ENCODE results near the gene PDGFRB. TPM values are rescaled to one million over a fixed set of nuclear protein-coding genes. Genes with fewer than 3 reads are reported as not detected.

PDGFRB gene
- total and polyA plus RNA-seq, 9 of the 15 experiments (the other 6 are each of a cell fraction or from before 2014, with no cell fraction given), result 0.01 to 1.5 (median 0.09) TPM; not detected in 3

DNA sequence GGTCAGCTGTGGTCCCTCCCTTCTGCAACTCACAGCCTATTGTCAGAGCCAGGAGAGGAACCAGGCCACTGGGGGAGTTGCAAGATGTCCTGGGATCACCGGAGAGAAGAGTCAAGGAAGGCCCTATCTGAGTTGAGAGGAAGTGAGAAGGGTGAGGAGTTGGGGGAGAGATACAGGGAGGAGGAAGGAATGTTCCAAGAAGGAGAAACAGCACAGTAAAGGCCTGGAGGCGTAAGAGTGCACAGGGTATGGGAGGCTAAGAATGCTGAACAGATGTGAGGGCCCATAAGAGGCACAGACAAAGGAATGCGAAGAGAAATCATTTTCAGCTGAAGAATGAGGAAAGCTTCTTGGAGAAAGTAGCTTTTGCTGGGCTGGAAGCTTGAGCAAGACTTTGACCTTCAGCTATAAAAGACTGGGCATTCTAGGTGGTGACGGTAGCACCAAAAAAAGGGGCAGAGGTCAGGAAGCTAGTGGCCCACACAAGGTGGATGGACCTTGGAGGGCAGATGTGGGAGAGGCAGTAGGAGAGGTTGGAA lies 47.7 kb downstream of the PDGFRB start:
- DNase-seq (ENCODE audit: extremely low read depth in 1 of 4, low spot score in 3 of 4) (peak in 1 of 4 experiments; percentile 7), ATAC-seq (no peak; the same call in 2 of the 3 replicates), FAIRE-seq (no peak)
- H3K9me3 ChIP-seq (replicated peaks; ENCODE audit: control insufficient read depth, insufficient read depth, low read depth, low read length), result no peaks in the 10 kb centered on the region
- H4K20me1 ChIP-seq (replicated peaks; ENCODE audit: control insufficient read depth, insufficient read depth, low read length), result peaks cover 7% of the 10 kb centered on the region; the same call in 1 of the 2 replicates
- H3K4me2 ChIP-seq (ENCODE audit: insufficient read depth, low read length), result no peak overlapping the region
- no peak overlapping the region for H3K9ac ChIP-seq (ENCODE audit: insufficient read depth in 1 of 2, low read depth in 2 of 2, low read length in 2 of 2)
- H3K4me3 ChIP-seq, result no peak overlapping the region
- in situ Hi-C loops (cut with MboI), result no loop called here
- no peak overlapping the region for H3K27ac ChIP-seq (ENCODE audit: extremely low read depth, low read depth, low read length)
- H3K36me3 ChIP-seq (ENCODE audit: control insufficient read depth, insufficient read depth, low read length), result no peaks in the 10 kb centered on the region
- intact Hi-C loops (cut with micrococcal nuclease), result loop anchor here (10.0 kb wide), 1 partner anchor 807 kb away; no protein-coding TSS in a partner anchor
- no peak overlapping the region for H2AFZ ChIP-seq (ENCODE audit: low read depth, low read length)
- no TSS peak for BruUV-seq (replicated peaks)
- 0 out of 5 replicates have a peak, but pooled peaks cover 0 to 4% of the 10 kb centered on the region in 2 experiments for H3K27me3 ChIP-seq (ENCODE audit: control insufficient read depth in 2 of 2, insufficient read depth in 2 of 2, low read length in 2 of 2)
- no peaks in the 10 kb centered on the region for H3K9me1 ChIP-seq (ENCODE audit: control insufficient read depth, insufficient read depth, low read length)
- WGBS (ENCODE audit: insufficient coverage, low coverage, missing lambda C conversion rate), result 55% methylated on average over 4 of the region's 4 CpGs
- H3K79me2 ChIP-seq (ENCODE audit: control insufficient read depth, insufficient read depth, low read length), result no peaks in the 10 kb centered on the region
- ChIA-PET CTCF (ENCODE audit: low intra/inter-chr PET ratio) (no interaction called here), POLR2A (interaction anchor here (0.7 to 1.5 kb wide), 3 partner anchors 10 to 63 kb away, joined by 3 read pairs; no protein-coding TSS in a partner anchor)
- peaks cover 3 to 4% of the 10 kb centered on the region in 2 experiments; a peak in 4 of 5 replicates for H3K4me1 ChIP-seq (replicated peaks in 1 of 2; ENCODE audit: control insufficient read depth in 2 of 2, insufficient read depth in 2 of 2, low read length in 2 of 2)
- no peak for TF ChIP-seq ZNF57 (CRISPR knock-in tag; IDR thresholded peaks at IDR 0.05)
- no peak for TF ChIP-seq ERF (CRISPR knock-in tag; IDR thresholded peaks at IDR 0.05)
- TF ChIP-seq ZMIZ1 (IDR thresholded peaks at IDR 0.05; ENCODE audit: low read depth in 2 of 2, low read length in 2 of 2), result no peak
- TF ChIP-seq MEF2D (tag; conservative IDR thresholded peaks at IDR 0.05; ENCODE audit: low read depth), result no peak
- TF ChIP-seq TFAP4 (CRISPR knock-in tag; IDR thresholded peaks at IDR 0.05; ENCODE audit: borderline replicate concordance), result no peak
- TF ChIP-seq KDM2B (CRISPR knock-in tag; IDR thresholded peaks at IDR 0.05), result no peak
- TF ChIP-seq GABPB2 (CRISPR knock-in tag; conservative IDR thresholded peaks at IDR 0.05), result no peak
- TF ChIP-seq TFAM (CRISPR knock-in tag; conservative IDR thresholded peaks at IDR 0.05), result no peak
- TF ChIP-seq IFI16 (CRISPR knock-in tag; IDR thresholded peaks at IDR 0.05), result no peak
- no peak for TF ChIP-seq CREB1 (IDR thresholded peaks at IDR 0.05)
- TF ChIP-seq CREB1 (CRISPR knock-in tag; IDR thresholded peaks at IDR 0.05), result no peak
- TF ChIP-seq SP2 (IDR thresholded peaks at IDR 0.05; ENCODE audit: extremely low read depth, low read depth, low read length, poor library complexity, severe bottlenecking), result no peak
- TF ChIP-seq TCF7 (IDR thresholded peaks at IDR 0.05; ENCODE audit: borderline replicate concordance), result no peak
- TF ChIP-seq TEAD1 (CRISPR knock-in tag; IDR thresholded peaks at IDR 0.05), result no peak
- TF ChIP-seq, protein P1, sequence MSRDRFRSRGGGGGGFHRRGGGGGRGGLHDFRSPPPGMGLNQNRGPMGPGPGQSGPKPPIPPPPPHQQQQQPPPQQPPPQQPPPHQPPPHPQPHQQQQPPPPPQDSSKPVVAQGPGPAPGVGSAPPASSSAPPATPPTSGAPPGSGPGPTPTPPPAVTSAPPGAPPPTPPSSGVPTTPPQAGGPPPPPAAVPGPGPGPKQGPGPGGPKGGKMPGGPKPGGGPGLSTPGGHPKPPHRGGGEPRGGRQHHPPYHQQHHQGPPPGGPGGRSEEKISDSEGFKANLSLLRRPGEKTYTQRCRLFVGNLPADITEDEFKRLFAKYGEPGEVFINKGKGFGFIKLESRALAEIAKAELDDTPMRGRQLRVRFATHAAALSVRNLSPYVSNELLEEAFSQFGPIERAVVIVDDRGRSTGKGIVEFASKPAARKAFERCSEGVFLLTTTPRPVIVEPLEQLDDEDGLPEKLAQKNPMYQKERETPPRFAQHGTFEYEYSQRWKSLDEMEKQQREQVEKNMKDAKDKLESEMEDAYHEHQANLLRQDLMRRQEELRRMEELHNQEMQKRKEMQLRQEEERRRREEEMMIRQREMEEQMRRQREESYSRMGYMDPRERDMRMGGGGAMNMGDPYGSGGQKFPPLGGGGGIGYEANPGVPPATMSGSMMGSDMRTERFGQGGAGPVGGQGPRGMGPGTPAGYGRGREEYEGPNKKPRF (IDR thresholded peaks at IDR 0.05; ENCODE audit: low read depth, low read length), result no peak
- no peak for TF ChIP-seq MYNN (IDR thresholded peaks at IDR 0.05)
- TF ChIP-seq MYNN (CRISPR knock-in tag; IDR thresholded peaks at IDR 0.05), result no peak
- TF ChIP-seq TBP (optimal IDR thresholded peaks at IDR 0.05; ENCODE audit: low read depth, low read length), result no peak
